Right lobe of liver (tissue), 6 donors: ENCODE measurements around the gene HERC3. TPM values are rescaled to one million over a fixed set of nuclear protein-coding genes. Genes with fewer than 3 reads are reported as not detected.

Source experiments
- ATAC-seq, 4 donors: fragments of 200-7000 bp; cut with Tn5 transposase; one replicate each; pipeline ENCODE4 v1.9.1; 2020; ENCODE audit warnings: mild to moderate bottlenecking in 4 of 4, moderate library complexity in 4 of 4
- DNase-seq, 3 donors: peaks; one replicate each; pipeline ENCODE4 v3.0.0-alpha.2; 2020
- H3K27ac ChIP-seq, 3 donors: fragments of 200-600 bp; one replicate each; pipeline ENCODE4 v1.8.0; 2022
- H3K27me3 ChIP-seq, 2 donors: fragments of 200-600 bp; one replicate each; pipeline ENCODE4 v1.8.0; 2022
- H3K36me3 ChIP-seq, 4 donors: fragments of 200-600 bp; sonication (generic) in 1 of 4; one replicate each; pipeline versions ENCODE4 v1.5.1 to v1.8.0; 2017 to 2022; ENCODE audit warnings: control low read depth in 1 of 4
- H3K4me1 ChIP-seq, 4 donors: fragments of 200-600 bp; sonication (generic) in 1 of 4; one replicate each; pipeline versions ENCODE4 v1.5.1 to v1.8.0; 2017 to 2022; ENCODE audit warnings: control low read depth in 1 of 4
- H3K4me3 ChIP-seq, 3 donors: fragments of 200-600 bp; one replicate each; pipeline ENCODE4 v1.8.0; 2022
- H3K9me3 ChIP-seq, 4 donors: fragments of 200-600 bp; sonication (generic) in 1 of 4; one replicate each; pipeline versions ENCODE4 v1.5.1 to v1.8.0; 2017 to 2022; ENCODE audit warnings: control low read depth in 1 of 4
- POLR2A ChIP-seq: fragments of 450-650 bp; IDR thresholded peaks from one replicate; pipeline ENCODE4 v1.6.1; 2017; ENCODE audit warnings: antibody characterized with exemption, mild to moderate bottlenecking
- WGBS: methylation state at CpG from one replicate; pipeline ENCODE4 v1.1.6; 2018; ENCODE audit warnings: low coverage, low lambda C conversion rate; ENCODE audit not compliant: insufficient coverage; ENCODE audit errors: missing lambda C conversion rate; 5-methylcytosine and 5-hydroxymethylcytosine counted together
- intact Hi-C, 2 donors: fragments of 100-400 bp; cut with DNase I; formaldehyde crosslinking; loops; one replicate each; pipeline versions ENCODE4 v1.11.2 to v1.14.1; 2022
- total RNA-seq, 6 experiments: library from RNA; depleted of rRNA in 2 of 6; stranded (reverse); fragments of >200 nt in 2 of 6; fragmentation: NEBNext Ultra II Directional in 3 of 6; extraction: Animal tissue kit (Norgen Biotek cat#: 25700) in 3 of 6; gene quantifications; one replicate each; pipeline versions ENCODE4 v1.1.0 to v1.2.4, GENCODE V29; 2016 to 2023
- TF ChIP-seq, protein P1 (sequence below), 4 donors: fragments of 200-600 bp in 3 of 4; fragments of 450-650 bp in 1 of 4; IDR thresholded peaks; one replicate each; pipeline versions ENCODE4 v1.5.1 to v1.8.0; 2016 to 2022; ENCODE audit warnings: antibody characterized with exemption in 4 of 4, mild to moderate bottlenecking in 2 of 4
- donor health status: DM: no; HTN: yes; CAD: no.
- donor health status: DM: no; HTN: no; CAD: no.
- donor health status: DM: no; HTN: no; CAD: no.
- donor health status: DM: no; HTN: yes; CAD: no.
- donor health status: DM: no; HTN: yes; CAD: no.

HERC3 gene
- total RNA-seq, 6 experiments from 2014 or later, result 7.2 to 15.3 (median 10.9) TPM

GRCh38 chr4:88616275-88617150, 24.2 kb downstream of the HERC3 start:
- peak; percentile 78 to 88 (median 83) for ATAC-seq
- Histone ChIP-seq H3K9me3 (no peaks in the 10 kb centered on the region), H3K27me3 (no peaks in the 10 kb centered on the region), H3K4me1 (no peaks in the 10 kb centered on the region), H3K4me3 (no peak overlapping the region), H3K36me3 (no peaks in the 10 kb centered on the region), H3K27ac (no peak overlapping the region)
- intact Hi-C loops, result no loop called here
- peak in 1 of 3 donors; percentile 57 for DNase-seq
- TF ChIP-seq POLR2A, result no peak
- TF ChIP-seq, protein P1, sequence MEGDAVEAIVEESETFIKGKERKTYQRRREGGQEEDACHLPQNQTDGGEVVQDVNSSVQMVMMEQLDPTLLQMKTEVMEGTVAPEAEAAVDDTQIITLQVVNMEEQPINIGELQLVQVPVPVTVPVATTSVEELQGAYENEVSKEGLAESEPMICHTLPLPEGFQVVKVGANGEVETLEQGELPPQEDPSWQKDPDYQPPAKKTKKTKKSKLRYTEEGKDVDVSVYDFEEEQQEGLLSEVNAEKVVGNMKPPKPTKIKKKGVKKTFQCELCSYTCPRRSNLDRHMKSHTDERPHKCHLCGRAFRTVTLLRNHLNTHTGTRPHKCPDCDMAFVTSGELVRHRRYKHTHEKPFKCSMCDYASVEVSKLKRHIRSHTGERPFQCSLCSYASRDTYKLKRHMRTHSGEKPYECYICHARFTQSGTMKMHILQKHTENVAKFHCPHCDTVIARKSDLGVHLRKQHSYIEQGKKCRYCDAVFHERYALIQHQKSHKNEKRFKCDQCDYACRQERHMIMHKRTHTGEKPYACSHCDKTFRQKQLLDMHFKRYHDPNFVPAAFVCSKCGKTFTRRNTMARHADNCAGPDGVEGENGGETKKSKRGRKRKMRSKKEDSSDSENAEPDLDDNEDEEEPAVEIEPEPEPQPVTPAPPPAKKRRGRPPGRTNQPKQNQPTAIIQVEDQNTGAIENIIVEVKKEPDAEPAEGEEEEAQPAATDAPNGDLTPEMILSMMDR (IDR thresholded peaks at IDR 0.05), result no peak
- 92% methylated on average over 3 of the region's 4 CpGs for WGBS

GRCh38 chr4:88618782-88619485, 26.7 kb downstream of the HERC3 start:
- no peaks in the 10 kb centered on the region for H3K9me3 ChIP-seq
- intact Hi-C loops, result no loop called here
- H3K36me3 ChIP-seq, result no peaks in the 10 kb centered on the region
- H3K4me1 ChIP-seq, result no peaks in the 10 kb centered on the region
- H3K4me3 ChIP-seq, result no peak overlapping the region
- no peak overlapping the region for H3K27ac ChIP-seq
- ATAC-seq (no peak), DNase-seq (no peak)
- 89% methylated on average over 3 of the region's 3 CpGs for WGBS
- TF ChIP-seq, protein P1 (IDR thresholded peaks at IDR 0.05), result no peak
- no peak for TF ChIP-seq POLR2A
- no peaks in the 10 kb centered on the region for H3K27me3 ChIP-seq

GRCh38 chr4:88619971-88620370, 27.7 kb downstream of the HERC3 start:
- H3K4me1 ChIP-seq, result no peaks in the 10 kb centered on the region
- H3K27ac ChIP-seq, result no peak overlapping the region
- intact Hi-C loops, result no loop called here
- no peaks in the 10 kb centered on the region for H3K36me3 ChIP-seq
- H3K27me3 ChIP-seq, result no peaks in the 10 kb centered on the region
- ATAC-seq, result no peak
- no peak for TF ChIP-seq POLR2A
- TF ChIP-seq, protein P1 (IDR thresholded peaks at IDR 0.05), result no peak
- no peak overlapping the region for H3K4me3 ChIP-seq
- H3K9me3 ChIP-seq, result no peaks in the 10 kb centered on the region
- WGBS, result 88% methylated on average over 1 of the region's 1 CpG
- no peak for DNase-seq

DNA sequence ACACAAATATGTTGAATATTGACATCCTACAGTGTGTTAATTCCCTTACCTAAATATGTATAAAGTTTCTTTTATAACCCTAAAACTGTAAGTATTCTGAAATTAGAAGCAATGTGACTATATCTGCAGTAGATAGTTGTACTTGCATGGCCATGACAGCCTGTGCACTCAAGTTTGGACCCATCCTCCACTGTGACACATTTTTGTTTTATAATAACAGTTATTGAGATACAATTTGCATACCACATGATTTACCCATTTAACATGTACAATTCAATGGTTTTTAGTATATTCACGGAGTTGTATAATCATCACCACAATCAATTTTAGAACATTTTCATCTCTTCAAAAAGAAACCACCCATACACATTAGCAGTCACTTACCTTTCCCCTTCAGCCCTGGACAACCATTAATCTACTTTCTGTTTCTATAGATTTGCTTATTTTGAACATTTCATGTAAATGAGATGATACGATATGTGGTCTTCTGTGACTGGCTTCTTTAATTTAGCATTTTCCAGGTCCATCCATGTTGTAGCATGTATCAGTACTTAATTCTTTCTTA, 29.6 kb downstream of the HERC3 start:
- H3K27me3 ChIP-seq, result no peaks in the 10 kb centered on the region
- H3K4me3 ChIP-seq, result no peak overlapping the region
- H3K27ac ChIP-seq, result no peak overlapping the region
- no peaks in the 10 kb centered on the region for H3K4me1 ChIP-seq
- no peak for DNase-seq
- TF ChIP-seq, protein P1 (IDR thresholded peaks at IDR 0.05), result no peak
- TF ChIP-seq POLR2A, result no peak
- 94% methylated on average over 2 of the region's 2 CpGs for WGBS
- intact Hi-C loops, result no loop called here
- no peak for ATAC-seq
- no peaks in the 10 kb centered on the region for H3K36me3 ChIP-seq
- no peaks in the 10 kb centered on the region for H3K9me3 ChIP-seq
